RCC 7860 (cell line): ENCODE data around the gene TPSD1.
"Not testable (repeated sequence)": the region's sequence is repeated elsewhere in the genome, so short reads cannot be mapped to it uniquely, and the experiment has no call there.

Experiments
- DNase-seq: peaks from one replicate; pipeline ENCODE4 v3.0.0-alpha.2; 2015; ENCODE audit warnings: low spot score
- FAIRE-seq: peaks from 2 replicates; lab custom pipeline; 2012; peaks lifted over from hg19 to GRCh38; lab: Jason Lieb, UNC

The TPSD1 gene

GRCh38 chr16:1255276-1256122 lies at the start of gene TPSD1:
TPSD1 (plus strand) TSS chr16:1256069; CDS start chr16:1256281, 212 bp downstream.
- FAIRE-seq, DNase-seq: not testable (repeated sequence)

DNA sequence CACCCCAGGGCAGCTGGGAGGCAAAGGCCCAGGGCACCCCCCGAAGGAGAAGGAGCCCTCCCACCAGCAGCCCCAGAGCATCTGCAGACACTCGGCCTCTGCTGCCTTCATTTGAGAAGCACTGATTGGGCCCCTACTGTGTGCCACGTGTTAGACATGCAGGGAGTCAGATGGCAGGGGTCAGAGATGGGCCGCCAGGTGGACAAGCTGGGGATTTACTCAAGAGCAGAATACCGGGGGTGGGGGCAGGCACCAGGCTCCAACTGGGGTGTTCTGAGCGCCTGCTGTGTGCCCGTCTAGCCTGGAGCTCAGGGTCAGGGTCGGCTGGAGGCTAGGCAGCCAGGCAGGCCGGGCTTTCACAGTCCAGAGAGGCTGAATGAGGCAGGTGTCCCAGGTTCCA lies 49.5 kb upstream of the TPSD1 start:
- FAIRE-seq, result no peak
- DNase-seq, result no peak

GRCh38 chr16:1206786-1207185 lies 49.1 kb upstream of the TPSD1 start:
- FAIRE-seq (no peak), DNase-seq (no peak)

GRCh38 chr16:1208239-1208830 lies 47.5 kb upstream of the TPSD1 start:
- no peak for FAIRE-seq
- DNase-seq, result no peak

DNA sequence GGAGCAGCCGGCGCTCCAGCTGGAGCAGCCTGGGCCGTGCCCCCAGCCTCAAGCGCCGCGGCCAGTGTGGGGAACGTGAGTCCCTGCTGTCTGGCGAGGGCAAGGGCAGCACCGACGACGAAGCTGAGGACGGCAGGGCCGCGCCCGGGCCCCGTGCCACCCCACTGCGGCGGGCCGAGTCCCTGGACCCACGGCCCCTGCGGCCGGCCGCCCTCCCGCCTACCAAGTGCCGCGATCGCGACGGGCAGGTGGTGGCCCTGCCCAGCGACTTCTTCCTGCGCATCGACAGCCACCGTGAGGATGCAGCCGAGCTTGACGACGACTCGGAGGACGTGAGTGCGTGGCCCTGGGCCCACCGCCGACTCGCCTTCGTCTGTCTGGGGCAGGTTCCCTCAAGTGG lies 46.8 kb upstream of the TPSD1 start:
- no peak for FAIRE-seq

DNA sequence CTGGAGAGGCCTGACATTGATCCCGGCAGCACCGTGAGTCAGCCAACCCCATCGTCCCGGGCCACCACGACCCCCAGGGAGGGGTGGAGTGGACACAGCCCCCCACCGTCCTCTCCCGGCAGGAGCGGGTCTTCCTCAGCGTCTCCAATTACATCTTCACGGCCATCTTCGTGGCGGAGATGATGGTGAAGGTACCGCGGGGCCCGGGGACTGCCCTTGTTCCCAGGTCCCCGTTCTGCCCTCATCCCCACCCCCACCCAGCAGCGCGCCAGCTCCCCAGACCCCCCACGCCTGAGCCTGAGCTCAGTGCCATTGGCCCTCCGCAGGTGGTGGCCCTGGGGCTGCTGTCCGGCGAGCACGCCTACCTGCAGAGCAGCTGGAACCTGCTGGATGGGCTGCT lies 45.4 kb upstream of the TPSD1 start:
- FAIRE-seq, result no peak
- no peak for DNase-seq

More for the DNA sequence above, 46.8 kb upstream of the TPSD1 start:
- DNase-seq, result no peak

DNA sequence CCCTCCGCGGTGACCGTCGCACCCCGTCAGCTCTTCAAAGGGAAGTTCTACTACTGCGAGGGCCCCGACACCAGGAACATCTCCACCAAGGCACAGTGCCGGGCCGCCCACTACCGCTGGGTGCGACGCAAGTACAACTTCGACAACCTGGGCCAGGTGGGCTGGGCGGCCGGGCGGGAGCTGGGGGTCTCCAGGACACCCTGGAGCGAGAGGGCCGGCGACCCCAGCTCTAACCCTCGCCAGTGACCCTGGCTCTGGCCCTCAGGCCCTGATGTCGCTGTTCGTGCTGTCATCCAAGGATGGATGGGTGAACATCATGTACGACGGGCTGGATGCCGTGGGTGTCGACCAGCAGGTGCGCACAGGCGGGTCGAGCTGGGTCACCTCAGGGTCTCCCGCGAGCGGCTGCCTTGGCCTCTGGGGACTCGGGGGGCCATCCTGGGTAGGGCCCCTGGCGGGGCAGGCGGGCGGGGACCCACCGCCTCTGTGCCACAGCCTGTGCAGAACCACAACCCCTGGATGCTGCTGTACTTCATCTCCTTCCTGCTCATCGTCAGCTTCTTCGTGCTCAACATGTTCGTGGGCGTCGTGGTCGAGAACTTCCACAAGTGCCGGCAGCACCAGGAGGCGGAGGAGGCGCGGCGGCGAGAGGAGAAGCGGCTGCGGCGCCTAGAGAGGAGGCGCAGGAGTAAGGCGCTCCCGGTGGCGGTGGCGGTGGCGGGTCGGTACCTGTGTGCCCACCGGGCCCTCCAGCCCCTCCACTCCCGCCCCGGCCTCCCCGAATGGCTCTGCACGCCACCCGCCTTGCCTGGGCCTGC lies 44.2 kb upstream of the TPSD1 start:
- FAIRE-seq, result no peak

DNA sequence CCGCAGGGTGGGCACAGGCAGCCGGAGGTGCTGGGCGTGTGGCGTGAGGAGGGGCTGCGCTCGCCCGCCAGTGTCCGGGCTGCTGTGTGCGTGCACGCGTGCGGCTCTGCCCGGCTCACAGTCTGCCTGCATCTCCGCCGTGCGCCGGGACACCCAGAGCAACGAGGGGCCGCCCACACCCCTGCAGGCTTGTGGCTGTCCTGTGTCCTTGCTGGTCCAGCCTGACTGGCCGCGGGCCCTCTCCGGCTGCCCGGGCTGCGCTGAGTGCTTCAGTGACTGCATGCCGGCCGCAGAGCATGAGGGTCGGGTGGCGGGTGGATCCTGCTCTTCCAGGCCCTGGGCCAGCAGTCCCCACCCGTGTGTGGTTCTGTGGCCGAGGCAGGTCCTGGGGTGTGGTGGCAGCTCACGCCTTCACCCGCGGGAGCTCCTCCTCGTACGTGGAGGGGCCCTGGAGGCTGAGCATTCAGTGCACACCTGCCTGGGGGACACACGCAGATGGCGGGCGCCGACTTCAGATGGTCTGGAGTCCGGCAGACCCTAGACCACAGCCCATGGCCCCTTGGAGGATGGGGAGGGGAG lies 43.2 kb upstream of the TPSD1 start:
- no peak for FAIRE-seq
- DNase-seq, result no peak

More for the DNA sequence above, 44.2 kb upstream of the TPSD1 start:
- DNase-seq, result no peak

- no peak for DNase-seq
- FAIRE-seq, result no peak
Observed at GRCh38 chr16:1213231-1213630, 42.6 kb upstream of the TPSD1 start.

DNA sequence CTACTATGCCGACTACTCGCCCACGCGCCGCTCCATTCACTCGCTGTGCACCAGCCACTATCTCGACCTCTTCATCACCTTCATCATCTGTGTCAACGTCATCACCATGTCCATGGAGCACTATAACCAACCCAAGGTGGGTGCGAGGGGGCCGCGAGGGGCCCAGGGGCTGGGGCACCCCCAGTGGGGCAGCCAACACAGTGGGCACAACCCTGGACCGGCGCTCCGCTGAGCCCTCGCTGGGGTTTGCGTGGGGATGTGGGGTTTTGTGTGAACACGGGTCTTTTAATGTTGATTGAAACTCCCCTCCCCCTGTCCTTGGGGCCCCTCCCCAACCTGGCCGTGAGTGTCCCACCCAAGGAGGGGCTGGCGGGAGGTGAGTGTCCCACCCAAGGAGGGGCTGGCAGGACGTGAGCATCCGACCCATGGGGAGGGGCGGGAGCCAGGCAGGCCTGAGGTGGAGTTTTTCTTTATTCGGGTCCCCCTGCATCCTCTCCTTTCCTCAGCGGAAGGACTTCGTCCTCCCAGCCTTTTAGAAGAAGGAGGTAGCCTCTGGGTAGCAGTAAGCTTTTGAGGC lies 42.0 kb upstream of the TPSD1 start:
- FAIRE-seq (no peak), DNase-seq (no peak)

- DNase-seq (no peak), FAIRE-seq (no peak)
Observed at GRCh38 chr16:1214719-1215118, 41.1 kb upstream of the TPSD1 start.

DNA sequence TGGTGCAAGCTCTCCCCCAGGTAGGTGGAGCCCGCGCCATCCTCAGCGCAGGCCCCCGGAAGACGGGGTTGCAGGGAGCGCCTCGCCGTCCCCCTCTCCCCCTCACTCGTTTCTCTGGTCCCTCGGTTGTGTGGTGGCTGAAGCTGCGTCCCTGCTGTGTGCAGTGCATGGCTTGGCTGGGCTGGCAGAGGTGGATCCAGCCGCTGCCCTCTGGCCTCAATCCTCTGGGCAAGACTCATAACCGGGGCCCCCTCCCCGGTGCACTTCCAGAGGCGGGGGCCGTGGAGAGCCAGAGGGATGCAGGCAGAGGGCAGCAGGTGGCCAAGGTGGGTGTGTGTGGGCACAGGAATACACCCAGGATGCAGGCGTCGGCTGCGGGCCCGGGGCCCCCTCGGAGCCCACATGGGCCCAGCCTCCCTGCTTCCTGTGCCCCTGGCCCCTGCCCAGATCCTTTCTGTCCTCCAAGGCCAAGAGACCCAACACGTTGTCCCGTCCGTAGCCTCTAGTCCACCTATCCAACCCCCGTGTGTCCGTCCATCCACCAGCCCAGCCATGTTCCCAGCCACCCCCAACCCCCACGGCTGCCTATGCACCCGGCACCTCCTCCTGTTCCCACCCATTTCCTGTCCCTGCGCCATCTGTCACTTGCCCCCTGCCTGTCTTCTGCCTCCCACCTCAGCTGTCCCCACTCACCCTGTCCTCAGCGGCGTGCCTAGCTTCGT lies 40.1 kb upstream of the TPSD1 start:
- FAIRE-seq, result no peak
- no peak for DNase-seq

GRCh38 chr16:1216296-1216619 lies 39.6 kb upstream of the TPSD1 start:
- no peak for DNase-seq
- no peak for FAIRE-seq

DNA sequence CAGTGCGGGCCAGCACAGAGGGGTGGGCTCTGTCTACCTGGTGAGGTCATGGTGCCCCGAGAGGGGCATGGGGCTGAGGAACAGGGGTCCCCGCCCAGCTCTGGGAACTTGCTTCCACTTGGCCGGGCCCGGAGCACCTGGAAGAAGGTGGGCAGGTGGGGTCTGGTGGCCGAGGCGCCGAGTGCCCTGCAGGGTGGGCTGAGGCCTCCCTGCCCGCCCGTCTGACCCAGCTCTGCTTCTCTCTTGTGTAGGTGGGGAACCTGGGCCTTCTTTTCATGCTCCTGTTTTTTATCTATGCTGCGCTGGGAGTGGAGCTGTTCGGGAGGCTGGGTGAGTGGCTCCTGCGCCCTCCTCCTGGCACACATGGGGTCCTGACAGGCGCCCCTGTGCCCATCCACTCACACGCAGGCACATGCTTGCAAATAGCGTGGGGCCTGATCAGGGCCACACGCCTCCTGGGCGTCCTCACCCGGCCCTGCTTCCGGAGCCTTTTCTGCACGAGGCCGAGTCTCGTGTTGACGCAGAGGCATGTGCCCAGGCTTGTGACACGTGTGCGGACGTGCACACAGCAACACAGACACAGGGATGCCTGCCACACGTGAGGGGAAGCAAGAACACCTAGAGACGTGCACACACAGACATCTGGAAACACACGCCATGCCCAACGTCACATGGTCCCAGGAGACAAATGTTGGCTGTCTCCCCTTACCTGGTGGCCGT lies 39.0 kb upstream of the TPSD1 start:
- DNase-seq (no peak), FAIRE-seq (no peak)

GRCh38 chr16:1217526-1217925 lies 38.3 kb upstream of the TPSD1 start:
- FAIRE-seq (no peak), DNase-seq (no peak)

- DNase-seq (no peak), FAIRE-seq (no peak)
Observed at GRCh38 chr16:1218061-1218929, 37.6 kb upstream of the TPSD1 start.

GRCh38 chr16:1218930-1219611 lies 36.8 kb upstream of the TPSD1 start:
- FAIRE-seq (no peak), DNase-seq (no peak)

- FAIRE-seq (no peak), DNase-seq (no peak)
Observed at GRCh38 chr16:1220098-1220728, 35.7 kb upstream of the TPSD1 start.
